Measurements from ENCODE around the gene TBC1D22A. TPM values are rescaled to one million over a fixed set of nuclear protein-coding genes. Genes with fewer than 3 reads are reported as not detected.

The TBC1D22A gene
- total RNA-seq, 1 experiment from 2014 or later: 20.9 TPM

- ChIA-PET POLR2A (no interaction called here), RAD21 (ENCODE audit: low non-redundant PET in 1 of 2, low total read pairs in 2 of 2, uncharacterized antibody in 2 of 2, unreplicated experiment in 2 of 2) (no interaction called here), CTCF (no interaction called here)
- intact Hi-C loops (cut with micrococcal nuclease): no loop called here
- Histone ChIP-seq H3K36me3 (ENCODE audit: control insufficient read depth in 1 of 2, insufficient read depth in 2 of 2, low read length in 2 of 2) (no peaks in the 10 kb centered on the region), H2AFZ (ENCODE audit: low read depth, low read length, poor library complexity, severe bottlenecking) (no peak overlapping the region), H3K4me2 (ENCODE audit: low read length) (no peak overlapping the region), H3K9me3 (ENCODE audit: control insufficient read depth in 1 of 2, insufficient read depth in 1 of 2, low read depth in 1 of 2, low read length in 2 of 2) (no peaks in the 10 kb centered on the region), H3K9me2 (ENCODE audit: insufficient read depth) (no peaks in the 10 kb centered on the region), H3K79me2 (ENCODE audit: insufficient read depth, low read length) (no peaks in the 10 kb centered on the region), H3K4me1 (ENCODE audit: control insufficient read depth in 1 of 2, insufficient read depth in 2 of 2, low read length in 2 of 2) (peaks cover 0 to 17% of the 10 kb centered on the region in 2 experiments; a peak in 2 of 4 replicates), H3K27me3 (ENCODE audit: insufficient read depth, low read length) (no peaks in the 10 kb centered on the region), H4K20me1 (ENCODE audit: insufficient read depth) (no peaks in the 10 kb centered on the region), H3K9ac (ENCODE audit: low read length) (no peak overlapping the region), H3K4me3 (replicated peaks in 1 of 2; ENCODE audit: low read depth in 1 of 2, low read length in 2 of 2) (no peak overlapping the region), H3K27ac (ENCODE audit: low read depth, low read length) (no peak overlapping the region)
- DNase-seq (ENCODE audit: low read depth, low spot score): no peak
- TF ChIP-seq TCF7L2 (IDR thresholded peaks at IDR 0.05; ENCODE audit: borderline replicate concordance, extremely low read depth, insufficient read depth, insufficient read length) (no peak), EZH2 (IDR thresholded peaks at IDR 0.05) (no peak), ATF3 (IDR thresholded peaks at IDR 0.05) (no peak), ZFX (IDR thresholded peaks at IDR 0.05) (no peak), POLR2AphosphoS5 (IDR thresholded peaks at IDR 0.05; ENCODE audit: low read depth, low read length) (no peak), ZNF274 (IDR thresholded peaks at IDR 0.05; ENCODE audit: low read depth, low read length) (no peak), FOSL1 (IDR thresholded peaks at IDR 0.05; ENCODE audit: low read depth) (no peak)
- no TSS peak for BruUV-seq (replicated peaks)
- ATAC-seq: no peak
Observed at GRCh38 chr22:47112582-47112965, 350.1 kb downstream of the TBC1D22A start.

GRCh38 chr22:47112994-47113852 is 350.8 kb downstream of the TBC1D22A start:
- Histone ChIP-seq H3K27me3 (ENCODE audit: insufficient read depth, low read length) (no peaks in the 10 kb centered on the region), H3K9me3 (ENCODE audit: control insufficient read depth in 1 of 2, insufficient read depth in 1 of 2, low read depth in 1 of 2, low read length in 2 of 2) (no peaks in the 10 kb centered on the region), H2AFZ (ENCODE audit: low read depth, low read length, poor library complexity, severe bottlenecking) (no peak overlapping the region), H3K27ac (ENCODE audit: low read depth, low read length) (no peak overlapping the region), H3K4me1 (ENCODE audit: control insufficient read depth in 1 of 2, insufficient read depth in 2 of 2, low read length in 2 of 2) (peaks cover 0 to 11% of the 10 kb centered on the region in 2 experiments; a peak in 1 of 4 replicates), H3K9me2 (ENCODE audit: insufficient read depth) (no peaks in the 10 kb centered on the region), H3K4me2 (ENCODE audit: low read length) (no peak overlapping the region), H4K20me1 (ENCODE audit: insufficient read depth) (no peaks in the 10 kb centered on the region), H3K9ac (ENCODE audit: low read length) (no peak overlapping the region), H3K79me2 (ENCODE audit: insufficient read depth, low read length) (no peaks in the 10 kb centered on the region), H3K4me3 (replicated peaks in 1 of 2; ENCODE audit: low read depth in 1 of 2, low read length in 2 of 2) (no peak overlapping the region), H3K36me3 (ENCODE audit: control insufficient read depth in 1 of 2, insufficient read depth in 2 of 2, low read length in 2 of 2) (no peaks in the 10 kb centered on the region)
- CTCF ChIA-PET: no interaction called here
- DNase-seq (ENCODE audit: low read depth, low spot score): no peak
- intact Hi-C loops (cut with micrococcal nuclease): no loop called here
- RAD21 ChIA-PET (ENCODE audit: low non-redundant PET in 1 of 2, low total read pairs in 2 of 2, uncharacterized antibody in 2 of 2, unreplicated experiment in 2 of 2): no interaction called here
- ATAC-seq: no peak
- BruUV-seq (replicated peaks): no TSS peak
- POLR2A ChIA-PET: no interaction called here
- TF ChIP-seq CTCF (IDR thresholded peaks at IDR 0.05 in 2 of 3, conservative IDR thresholded peaks at IDR 0.05 in 1 of 3; ENCODE audit: borderline replicate concordance in 1 of 3, insufficient read depth in 1 of 3, low read depth in 2 of 3, low read length in 2 of 3) (no peak), EZH2 (IDR thresholded peaks at IDR 0.05) (no peak), POLR2A (IDR thresholded peaks at IDR 0.05; ENCODE audit: borderline replicate concordance, extremely low read depth, insufficient read depth, insufficient read length) (no peak), ZBTB33 (IDR thresholded peaks at IDR 0.05; ENCODE audit: extremely low read depth, insufficient replicate concordance, low read length) (no peak)
